Stomach (tissue), 9 donors: ENCODE measurements around the gene ENOPH1. TPM values are rescaled to one million over a fixed set of nuclear protein-coding genes. Genes with fewer than 3 reads are reported as not detected.

Experiments used
- DNase-seq, 2 donors: peaks; one replicate each; pipeline versions ENCODE4 v3.0.0 to v3.0.0-alpha.2; 2013 to 2019
- H3K27ac ChIP-seq, 5 donors: fragments of 200-600 bp in 4 of 5; sonication (generic) in 4 of 5; one replicate each; pipeline ENCODE4 v1.5.1; 2013 to 2019; ENCODE audit warnings: mild to moderate bottlenecking in 1 of 5, moderate library complexity in 1 of 5
- H3K27me3 ChIP-seq, 3 donors: fragments of 200-600 bp; sonication (generic); one replicate each; pipeline ENCODE4 v1.5.1; 2017 to 2019; ENCODE audit warnings: mixed run types in 1 of 3
- H3K36me3 ChIP-seq, 4 donors: fragments of 200-600 bp; sonication (generic); 1 replicate in 3 of 4; 2 replicates in 1 of 4; pipeline ENCODE4 v1.5.1; 2016 to 2019
- H3K4me1 ChIP-seq, 4 donors: fragments of 200-600 bp; sonication (generic); one replicate each; pipeline ENCODE4 v1.5.1; 2016 to 2019
- H3K4me3 ChIP-seq, 4 donors: fragments of 200-600 bp; sonication (generic) in 3 of 4; one replicate each; pipeline ENCODE4 v1.5.1; 2016 to 2019; ENCODE audit warnings: mild to moderate bottlenecking in 1 of 4
- H3K9me3 ChIP-seq, 4 donors: fragments of 200-600 bp; sonication (generic); one replicate each; pipeline ENCODE4 v1.5.1; 2016 to 2019
- CTCF ChIP-seq, 7 experiments: fragments of 450-650 bp in 4 of 7; fragments of 200-600 bp in 3 of 7; sonication (generic) in 3 of 7; IDR thresholded peaks; one replicate each; pipeline ENCODE4 v1.5.1; 2016 to 2019; ENCODE audit warnings: antibody characterized with exemption in 7 of 7, control low read depth in 2 of 7, mild to moderate bottlenecking in 1 of 7
- EP300 ChIP-seq: sonication (generic); formaldehyde crosslinking; IDR thresholded peaks from one replicate; pipeline ENCODE4 v1.6.1; 2017; ENCODE audit warnings: antibody characterized with exemption
- POLR2A ChIP-seq, 4 donors: fragments of 450-650 bp; IDR thresholded peaks; one replicate each; pipeline ENCODE4 v1.6.1; 2016; ENCODE audit warnings: antibody characterized with exemption in 4 of 4, control low read depth in 2 of 4, mild to moderate bottlenecking in 1 of 4, moderate library complexity in 1 of 4
- POLR2AphosphoS5 ChIP-seq, 3 donors: sonication (generic); formaldehyde crosslinking; IDR thresholded peaks; one replicate each; pipeline ENCODE4 v1.6.1; 2016; ENCODE audit warnings: antibody characterized with exemption in 3 of 3
- WGBS, 5 donors: extraction: QIAGEN DNeasy Blood & Tissue Kit in 3 of 5; methylation state at CpG; one replicate each; pipeline versions ENCODE4 v1.1.5 to v1.1.7; 2013 to 2018; 5-methylcytosine and 5-hydroxymethylcytosine counted together
- intact Hi-C: fragments of 100-400 bp; cut with DNase I; formaldehyde crosslinking; loops from one replicate; pipeline ENCODE4 v1.15.1; 2023; ENCODE audit warnings: low total_unique reads
- polyA plus RNA-seq, 3 donors: library from polyadenylated mRNA; stranded (reverse); fragments of 200-250 nt; gene quantifications; one replicate each; pipeline ENCODE4 v1.2.3, GENCODE V29; 2013
- total RNA-seq, 5 donors: library from RNA; depleted of rRNA; stranded (reverse); fragments of >200 nt; gene quantifications; one replicate each; pipeline versions ENCODE4 v1.1.0 to v1.2.3, GENCODE V29; 2014 to 2016
- donor health status: healthy with polysubstance abuse.
- donor health status: Bipolar disorder and iron deficiency.
- donor health status: healthy.

Gene ENOPH1
- total and polyA plus RNA-seq, 8 donors: 0.58 to 35.1 (median 30.1) TPM

GRCh38 chr4:82484996-82485783, 54.8 kb downstream of the ENOPH1 start:
- intact Hi-C loops: no loop called here
- Histone ChIP-seq H3K4me1 (no peaks in the 10 kb centered on the region), H3K9me3 (no peaks in the 10 kb centered on the region), H3K27me3 (no peaks in the 10 kb centered on the region), H3K36me3 (no peaks in the 10 kb centered on the region), H3K4me3 (no peak overlapping the region), H3K27ac (no peak overlapping the region)
- TF ChIP-seq POLR2A (IDR thresholded peaks at IDR 0.05): no peak
- TF ChIP-seq EP300: no peak
- no peak for TF ChIP-seq CTCF (IDR thresholded peaks at IDR 0.05)
- no peak for TF ChIP-seq POLR2AphosphoS5 (IDR thresholded peaks at IDR 0.05)
- 72 to 81% (median 72%) methylated on average over 14 of the region's 14 CpGs for WGBS, 5 donors
- no peak for DNase-seq

GRCh38 chr4:82489076-82489475, 58.7 kb downstream of the ENOPH1 start:
- Histone ChIP-seq H3K27ac (no peak overlapping the region), H3K27me3 (no peaks in the 10 kb centered on the region), H3K9me3 (no peaks in the 10 kb centered on the region), H3K4me3 (no peak overlapping the region), H3K4me1 (no peaks in the 10 kb centered on the region), H3K36me3 (no peaks in the 10 kb centered on the region)
- no peak for DNase-seq
- 90 to 100% (median 96%) methylated on average over 1 of the region's 1 CpG for WGBS, 5 donors
- intact Hi-C loops: no loop called here
- no peak for TF ChIP-seq POLR2AphosphoS5 (IDR thresholded peaks at IDR 0.05)

- DNase-seq: no peak
- Histone ChIP-seq H3K4me1 (no peaks in the 10 kb centered on the region), H3K9me3 (no peaks in the 10 kb centered on the region), H3K27me3 (no peaks in the 10 kb centered on the region), H3K4me3 (no peak overlapping the region), H3K36me3 (no peaks in the 10 kb centered on the region), H3K27ac (no peak overlapping the region)
- intact Hi-C loops: no loop called here
- WGBS, 5 donors: 54 to 75% (median 59%) methylated on average over 8 of the region's 8 CpGs
- TF ChIP-seq POLR2A (IDR thresholded peaks at IDR 0.05) (no peak), EP300 (no peak), CTCF (IDR thresholded peaks at IDR 0.05) (no peak), POLR2AphosphoS5 (IDR thresholded peaks at IDR 0.05) (no peak)
Measured at GRCh38 chr4:82489987-82490386, 59.6 kb downstream of the ENOPH1 start.

- WGBS, 5 donors: 46 to 66% (median 49%) methylated on average over 10 of the region's 10 CpGs
- TF ChIP-seq CTCF (IDR thresholded peaks at IDR 0.05) (no peak), EP300 (no peak), POLR2AphosphoS5 (IDR thresholded peaks at IDR 0.05) (no peak), POLR2A (IDR thresholded peaks at IDR 0.05) (no peak)
- H3K36me3 ChIP-seq: no peaks in the 10 kb centered on the region
- no peaks in the 10 kb centered on the region for H3K9me3 ChIP-seq
- no peaks in the 10 kb centered on the region for H3K27me3 ChIP-seq
- DNase-seq: peak in 1 of 2 donors; percentile 47
- H3K4me1 ChIP-seq: no peaks in the 10 kb centered on the region
- H3K4me3 ChIP-seq: no peak overlapping the region
- intact Hi-C loops: no loop called here
- H3K27ac ChIP-seq: no peak overlapping the region
Measured at GRCh38 chr4:82491251-82491960, 61.0 kb downstream of the ENOPH1 start.
